Pancreas (tissue), 10 donors: ENCODE results near the gene EGLN3. TPM values are rescaled to one million over a fixed set of nuclear protein-coding genes. Genes with fewer than 3 reads are reported as not detected.

Source experiments
- ATAC-seq, 4 donors: fragments of 200-7000 bp; cut with Tn5 transposase; one replicate each; pipeline versions ENCODE4 v1.8.0 to v1.9.1; 2020; ENCODE audit warnings: mild to moderate bottlenecking in 4 of 4, moderate library complexity in 4 of 4
- DNase-seq, 6 donors: peaks; one replicate each; pipeline ENCODE4 v3.0.0-alpha.2; 2020
- FAIRE-seq: peaks from 2 replicates; lab custom pipeline; 2012; peaks lifted over from hg19 to GRCh38; lab: Jason Lieb, UNC
- H3K27ac ChIP-seq, 4 donors: fragments of 200-600 bp; sonication (generic); 1 replicate in 3 of 4; 2 replicates in 1 of 4; pipeline versions ENCODE4 v1.5.0 to v1.8.0; 2020
- H3K27me3 ChIP-seq, 4 donors: fragments of 200-600 bp; one replicate each; pipeline ENCODE4 v1.8.0; 2021
- H3K36me3 ChIP-seq, 3 donors: fragments of 200-600 bp; sonication (generic) in 1 of 3; one replicate each; pipeline versions ENCODE4 v1.5.0 to v1.8.0; 2020 to 2021
- H3K4me1 ChIP-seq, 3 donors: fragments of 200-600 bp; one replicate each; pipeline ENCODE4 v1.8.0; 2021
- H3K4me3 ChIP-seq, 4 donors: fragments of 200-600 bp; sonication (generic) in 2 of 4; one replicate each; pipeline versions ENCODE4 v1.5.0 to v1.8.0; 2020 to 2021
- H3K9me3 ChIP-seq, 4 donors: fragments of 200-600 bp; one replicate each; pipeline ENCODE4 v1.8.0; 2021
- WGBS, 2 donors: extraction: QIAGEN DNeasy Blood & Tissue Kit; methylation state at CpG; one replicate each; pipeline ENCODE4 v1.1.7; 2013; 5-methylcytosine and 5-hydroxymethylcytosine counted together
- intact Hi-C, 3 donors: fragments of 100-400 bp; cut with DNase I; formaldehyde crosslinking; loops; one replicate each; pipeline versions ENCODE4 v1.11.1 to v1.14.2; 2022
- polyA plus RNA-seq, 2 donors: library from polyadenylated mRNA; stranded (reverse); fragments of 200-250 nt; gene quantifications; one replicate each; pipeline ENCODE4 v1.2.3, GENCODE V29; 2013
- total RNA-seq, 6 donors: library from RNA; stranded (reverse); fragmentation: NEBNext Ultra II Directional in 4 of 6; extraction: Animal tissue kit (Norgen Biotek cat#: 25700) in 4 of 6; gene quantifications; one replicate each; pipeline versions ENCODE4 v1.2.1 to v1.2.4, GENCODE V29; 2021 to 2023
- TF ChIP-seq, protein P1 (sequence below), 4 donors: fragments of 200-600 bp; sonication (generic) in 3 of 4; IDR thresholded peaks; one replicate each; pipeline versions ENCODE4 v1.5.0 to v1.8.0; 2021; ENCODE audit warnings: antibody characterized with exemption in 4 of 4
- donor health status: healthy with polysubstance abuse.
- donor health status: DM: no; HTN: no; CAD: no; lungs with moderate emphysema.
- donor health status: DM: no; HTN: no; CAD: no.
- donor health status: control.
- donor health status: control.
- donor health status: Bipolar disorder and iron deficiency.
- donor health status: DM: yes; HTN: yes; CAD: no.
- donor health status: DM: no; HTN: no; CAD: no.
- donor health status: DM: no; HTN: no; CAD: no.
- donor health status: DM: yes; HTN: yes; CAD: no.

EGLN3 gene
- total and polyA plus RNA-seq, 8 donors, result 1.2 to 14.5 (median 2.9) TPM

DNA sequence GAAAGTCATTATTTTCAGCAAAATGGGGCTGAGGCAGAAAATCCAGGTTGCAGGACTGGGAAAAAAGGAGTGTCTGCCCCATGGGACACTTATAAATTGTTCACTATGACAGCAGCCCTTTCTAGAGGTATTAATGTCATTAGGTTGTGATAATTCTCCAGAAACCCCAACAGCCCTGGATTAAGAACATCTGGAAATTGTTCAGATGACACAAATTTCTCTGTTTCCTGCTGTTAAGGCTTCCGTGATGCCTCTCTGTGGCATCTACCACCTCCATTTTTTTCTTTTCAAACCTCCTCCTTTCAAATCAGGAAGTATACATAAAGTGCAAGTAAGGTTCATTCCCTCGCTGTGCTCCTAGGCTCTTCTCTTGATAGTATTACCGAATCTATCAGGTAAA is 25.6 kb downstream of the EGLN3 start:
- WGBS, 2 donors, result 92 to 95% methylated on average over 3 of the region's 3 CpGs
- intact Hi-C loops, result no loop called here
- Histone ChIP-seq H3K27me3 (no peaks in the 10 kb centered on the region), H3K4me3 (no peak overlapping the region), H3K9me3 (no peaks in the 10 kb centered on the region), H3K4me1 (no peaks in the 10 kb centered on the region), H3K27ac (no peak overlapping the region), H3K36me3 (no peaks in the 10 kb centered on the region)
- ATAC-seq, result no peak
- TF ChIP-seq, protein P1, sequence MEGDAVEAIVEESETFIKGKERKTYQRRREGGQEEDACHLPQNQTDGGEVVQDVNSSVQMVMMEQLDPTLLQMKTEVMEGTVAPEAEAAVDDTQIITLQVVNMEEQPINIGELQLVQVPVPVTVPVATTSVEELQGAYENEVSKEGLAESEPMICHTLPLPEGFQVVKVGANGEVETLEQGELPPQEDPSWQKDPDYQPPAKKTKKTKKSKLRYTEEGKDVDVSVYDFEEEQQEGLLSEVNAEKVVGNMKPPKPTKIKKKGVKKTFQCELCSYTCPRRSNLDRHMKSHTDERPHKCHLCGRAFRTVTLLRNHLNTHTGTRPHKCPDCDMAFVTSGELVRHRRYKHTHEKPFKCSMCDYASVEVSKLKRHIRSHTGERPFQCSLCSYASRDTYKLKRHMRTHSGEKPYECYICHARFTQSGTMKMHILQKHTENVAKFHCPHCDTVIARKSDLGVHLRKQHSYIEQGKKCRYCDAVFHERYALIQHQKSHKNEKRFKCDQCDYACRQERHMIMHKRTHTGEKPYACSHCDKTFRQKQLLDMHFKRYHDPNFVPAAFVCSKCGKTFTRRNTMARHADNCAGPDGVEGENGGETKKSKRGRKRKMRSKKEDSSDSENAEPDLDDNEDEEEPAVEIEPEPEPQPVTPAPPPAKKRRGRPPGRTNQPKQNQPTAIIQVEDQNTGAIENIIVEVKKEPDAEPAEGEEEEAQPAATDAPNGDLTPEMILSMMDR (IDR thresholded peaks at IDR 0.05), result no peak
- no peak for DNase-seq
- FAIRE-seq, result no peak

DNA sequence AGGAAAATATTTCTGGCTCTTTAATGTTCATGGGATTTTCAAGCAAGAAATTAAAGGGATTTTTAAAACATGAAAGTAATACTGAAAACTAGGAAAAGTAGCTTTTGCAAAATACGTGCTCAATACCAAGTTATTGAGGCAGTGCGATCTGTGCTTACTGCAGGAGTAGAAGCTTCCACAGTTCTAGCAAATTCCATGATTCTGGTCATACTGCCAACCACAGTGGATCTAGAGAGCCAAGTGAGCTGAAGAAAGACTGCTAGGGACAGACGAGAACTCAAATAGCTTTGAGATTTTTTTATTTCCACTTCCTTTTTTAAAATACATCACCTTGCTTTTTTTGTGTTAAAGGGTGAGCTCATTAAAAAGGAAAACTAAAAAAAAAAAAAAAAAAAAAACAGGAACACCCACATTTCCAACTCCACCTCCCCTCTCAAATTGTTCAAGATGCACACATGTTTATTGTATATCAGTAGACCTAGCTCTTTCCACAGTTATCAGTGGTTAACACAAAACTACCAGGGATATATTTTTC is 26.2 kb downstream of the EGLN3 start:
- no peak for FAIRE-seq
- Histone ChIP-seq H3K27me3 (no peaks in the 10 kb centered on the region), H3K4me3 (no peak overlapping the region), H3K4me1 (no peaks in the 10 kb centered on the region), H3K27ac (no peak overlapping the region), H3K9me3 (no peaks in the 10 kb centered on the region), H3K36me3 (no peaks in the 10 kb centered on the region)
- WGBS, 2 donors, result 94 to 96% methylated on average over 3 of the region's 3 CpGs
- intact Hi-C loops, result no loop called here
- TF ChIP-seq, protein P1 (IDR thresholded peaks at IDR 0.05), result no peak
- ATAC-seq, result no peak
- DNase-seq, result no peak

DNA sequence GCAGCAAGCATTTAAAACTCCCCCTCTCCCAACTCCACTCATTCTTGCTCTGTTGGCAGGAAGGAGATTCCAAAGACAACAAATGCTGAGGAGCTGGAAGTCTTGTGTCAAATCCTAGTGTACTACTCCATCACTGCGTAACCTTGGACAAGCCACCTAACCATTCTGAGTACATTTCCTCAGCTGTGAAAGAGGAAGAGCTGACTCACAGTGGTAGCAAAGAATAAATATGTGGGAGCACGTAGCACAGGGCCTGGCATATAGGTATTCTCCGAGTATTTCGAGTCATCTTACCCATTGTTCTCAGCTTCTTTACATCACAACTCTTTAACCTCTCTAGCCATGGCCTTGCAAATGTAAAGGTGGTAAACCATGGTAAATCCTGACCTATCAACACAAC is 28.7 kb downstream of the EGLN3 start:
- Histone ChIP-seq H3K27me3 (no peaks in the 10 kb centered on the region), H3K4me3 (no peak overlapping the region), H3K36me3 (no peaks in the 10 kb centered on the region), H3K27ac (no peak overlapping the region), H3K4me1 (peaks cover 0 to 7% (median 2%) of the 10 kb centered on the region in 3 donors), H3K9me3 (no peaks in the 10 kb centered on the region)
- TF ChIP-seq, protein P1 (IDR thresholded peaks at IDR 0.05), result no peak
- 90 to 91% methylated on average over 4 of the region's 4 CpGs for WGBS, 2 donors
- no peak for DNase-seq
- ATAC-seq, result no peak
- intact Hi-C loops, result no loop called here
- FAIRE-seq, result no peak

- Histone ChIP-seq H3K4me1 (peaks cover 0 to 12% (median 5%) of the 10 kb centered on the region in 3 donors), H3K4me3 (no peak overlapping the region), H3K27ac (no peak overlapping the region), H3K36me3 (no peaks in the 10 kb centered on the region), H3K27me3 (no peaks in the 10 kb centered on the region), H3K9me3 (no peaks in the 10 kb centered on the region)
- no peak for DNase-seq
- WGBS, 2 donors, result 91 to 92% methylated on average over 3 of the region's 3 CpGs
- TF ChIP-seq, protein P1 (IDR thresholded peaks at IDR 0.05), result no peak
- FAIRE-seq, result no peak
- no peak for ATAC-seq
- intact Hi-C loops, result no loop called here
These were observed 32.6 kb downstream of the EGLN3 start for GRCh38 chr14:33918256-33918655.

- DNase-seq (no peak), ATAC-seq (peak in 2 of 4 donors; percentile 21 to 31), FAIRE-seq (no peak)
- Histone ChIP-seq H3K27ac (peak overlapping the region in 1 of 4 donors; percentile 9), H3K4me1 (peaks cover 0 to 12% (median 5%) of the 10 kb centered on the region in 3 donors), H3K27me3 (no peaks in the 10 kb centered on the region), H3K4me3 (no peak overlapping the region), H3K36me3 (no peaks in the 10 kb centered on the region), H3K9me3 (no peaks in the 10 kb centered on the region)
- TF ChIP-seq, protein P1 (IDR thresholded peaks at IDR 0.05), result no peak
- intact Hi-C loops, result no loop called here
- 81 to 100% methylated on average over 1 of the region's 1 CpG for WGBS, 2 donors
These were observed 33.2 kb downstream of the EGLN3 start for GRCh38 chr14:33917661-33918060.
